Measurements from ENCODE around the gene KIAA2012.

Gene KIAA2012

GRCh38 chr2:202091476-202091875 lies 18.4 kb downstream of the KIAA2012 start:
- DNase-seq (ENCODE audit: low read depth), result no peak

GRCh38 chr2:202094426-202094986 lies 21.5 kb downstream of the KIAA2012 start:
- DNase-seq (ENCODE audit: low read depth), result peak; percentile 16
- TF ChIP-seq CTCF (IDR thresholded peaks at IDR 0.05; ENCODE audit: insufficient read depth, low read depth, low read length, missing control alignments), result no peak
- H3K4me3 ChIP-seq (ENCODE audit: low read length), result no peak overlapping the region

More at GRCh38 chr2:202091476-202091875, 18.4 kb downstream of the KIAA2012 start:
- no peak overlapping the region for H3K4me3 ChIP-seq (ENCODE audit: low read length)
- TF ChIP-seq CTCF (IDR thresholded peaks at IDR 0.05; ENCODE audit: insufficient read depth, low read depth, low read length, missing control alignments), result no peak

- no peak for TF ChIP-seq CTCF (IDR thresholded peaks at IDR 0.05; ENCODE audit: insufficient read depth, low read depth, low read length, missing control alignments)
- H3K4me3 ChIP-seq (ENCODE audit: low read length), result no peak overlapping the region
- no peak for DNase-seq (ENCODE audit: low read depth)
These were observed 22.2 kb downstream of the KIAA2012 start for GRCh38 chr2:202095235-202095634.

- H3K4me3 ChIP-seq (ENCODE audit: low read length), result no peak overlapping the region
- no peak for TF ChIP-seq CTCF (IDR thresholded peaks at IDR 0.05; ENCODE audit: insufficient read depth, low read depth, low read length, missing control alignments)
- peak; percentile 2 for DNase-seq (ENCODE audit: low read depth)
These were observed 23.7 kb downstream of the KIAA2012 start for GRCh38 chr2:202096736-202097135.

GRCh38 chr2:202098291-202098690 lies 25.2 kb downstream of the KIAA2012 start:
- no peak overlapping the region for H3K4me3 ChIP-seq (ENCODE audit: low read length)
- no peak for TF ChIP-seq CTCF (IDR thresholded peaks at IDR 0.05; ENCODE audit: insufficient read depth, low read depth, low read length, missing control alignments)
- peak; percentile 6 for DNase-seq (ENCODE audit: low read depth)

- TF ChIP-seq CTCF (IDR thresholded peaks at IDR 0.05; ENCODE audit: insufficient read depth, low read depth, low read length, missing control alignments), result no peak
- H3K4me3 ChIP-seq (ENCODE audit: low read length), result no peak overlapping the region
- DNase-seq (ENCODE audit: low read depth), result peak; percentile 48
These were observed 26.5 kb downstream of the KIAA2012 start for GRCh38 chr2:202099515-202099914.

GRCh38 chr2:202100176-202100575 lies 27.1 kb downstream of the KIAA2012 start:
- H3K4me3 ChIP-seq (ENCODE audit: low read length), result no peak overlapping the region
- no peak for DNase-seq (ENCODE audit: low read depth)
- no peak for TF ChIP-seq CTCF (IDR thresholded peaks at IDR 0.05; ENCODE audit: insufficient read depth, low read depth, low read length, missing control alignments)
